Sigmoid colon (tissue), 7 donors: ENCODE results near the gene TMTC2. TPM values are rescaled to one million over a fixed set of nuclear protein-coding genes. Genes with fewer than 3 reads are reported as not detected.

Experiments used
- DNase-seq: peaks from one replicate; pipeline ENCODE4 v3.0.0-alpha.2; 2019
- H3K27ac ChIP-seq, 4 donors: fragments of 200-600 bp; sonication (generic); one replicate each; pipeline ENCODE4 v1.5.1; 2016 to 2019; ENCODE audit warnings: mild to moderate bottlenecking in 1 of 4
- H3K27me3 ChIP-seq, 3 donors: fragments of 200-600 bp; sonication (generic); one replicate each; pipeline ENCODE4 v1.5.1; 2019; ENCODE audit warnings: mild to moderate bottlenecking in 1 of 3
- H3K36me3 ChIP-seq, 4 donors: fragments of 200-600 bp; sonication (generic); one replicate each; pipeline ENCODE4 v1.5.1; 2016 to 2019
- H3K4me1 ChIP-seq, 4 donors: fragments of 200-600 bp; sonication (generic); one replicate each; pipeline ENCODE4 v1.5.1; 2017 to 2019
- H3K4me3 ChIP-seq, 4 donors: fragments of 200-600 bp; sonication (generic); one replicate each; pipeline ENCODE4 v1.5.1; 2017 to 2019; ENCODE audit warnings: mild to moderate bottlenecking in 2 of 4, moderate library complexity in 1 of 4
- H3K9me3 ChIP-seq, 4 donors: fragments of 200-600 bp in 3 of 4; sonication (generic) in 3 of 4; one replicate each; pipeline versions ENCODE4 v1.5.1 to v1.6.1; 2013 to 2019
- CTCF ChIP-seq, 4 experiments: fragments of 450-650 bp in 3 of 4; fragments of 200-600 bp in 1 of 4; IDR thresholded peaks; one replicate each; pipeline ENCODE4 v1.5.1; 2016 to 2019; ENCODE audit warnings: antibody characterized with exemption in 4 of 4, mild to moderate bottlenecking in 3 of 4, moderate library complexity in 2 of 4
- EP300 ChIP-seq, 4 donors: sonication (generic); formaldehyde crosslinking; IDR thresholded peaks; one replicate each; pipeline ENCODE4 v1.6.1; 2017; ENCODE audit warnings: antibody characterized with exemption in 4 of 4
- POLR2A ChIP-seq, 2 donors: fragments of 450-650 bp; IDR thresholded peaks; one replicate each; pipeline ENCODE4 v1.6.1; 2016; ENCODE audit warnings: antibody characterized with exemption in 2 of 2, mild to moderate bottlenecking in 2 of 2, moderate library complexity in 2 of 2
- POLR2AphosphoS5 ChIP-seq, 4 donors: sonication (generic); formaldehyde crosslinking; IDR thresholded peaks; one replicate each; pipeline ENCODE4 v1.6.1; 2017; ENCODE audit warnings: antibody characterized with exemption in 4 of 4
- WGBS, 2 donors: extraction: QIAGEN DNeasy Blood & Tissue Kit; methylation state at CpG; one replicate each; pipeline ENCODE4 v1.1.7; 2013; 5-methylcytosine and 5-hydroxymethylcytosine counted together
- intact Hi-C: fragments of 100-400 bp; cut with DNase I; formaldehyde crosslinking; loops from one replicate; pipeline ENCODE4 v1.15.1; 2023
- polyA plus RNA-seq, 3 donors: library from polyadenylated mRNA; stranded (reverse); fragments of 200-250 nt; gene quantifications; one replicate each; pipeline ENCODE4 v1.2.3, GENCODE V29; 2013
- total RNA-seq, 4 donors: library from RNA; depleted of rRNA; stranded (reverse); fragments of >200 nt; gene quantifications; one replicate each; pipeline ENCODE4 v1.1.0, GENCODE V29; 2016
- donor health status: healthy with polysubstance abuse.
- donor health status: Bipolar disorder and iron deficiency.
- donor health status: healthy.

The TMTC2 gene
- total and polyA plus RNA-seq, 7 donors = 1.2 to 74.4 (median 61.2) TPM

GRCh38 chr12:82880442-82880901 lies 193.8 kb downstream of the TMTC2 start:
- H3K4me3 ChIP-seq = no peak overlapping the region
- peaks cover 0 to 4% (median 0%) of the 10 kb centered on the region in 4 donors for H3K36me3 ChIP-seq
- H3K27ac ChIP-seq = peak overlapping the region in 3 of 4 donors; percentile 6 to 60 (median 57)
- no peak for DNase-seq
- no peaks in the 10 kb centered on the region for H3K27me3 ChIP-seq
- no peaks in the 10 kb centered on the region for H3K9me3 ChIP-seq
- 59 to 67% methylated on average over 5 of the region's 5 CpGs for WGBS, 2 donors
- TF ChIP-seq POLR2AphosphoS5 (IDR thresholded peaks at IDR 0.05) (no peak), EP300 (IDR thresholded peaks at IDR 0.05) (no peak), CTCF (IDR thresholded peaks at IDR 0.05) (no peak), POLR2A (IDR thresholded peaks at IDR 0.05) (no peak)
- peaks cover 0 to 24% (median 19%) of the 10 kb centered on the region in 4 donors for H3K4me1 ChIP-seq
- intact Hi-C loops = no loop called here

GRCh38 chr12:82883394-82884355 lies 197.0 kb downstream of the TMTC2 start:
- no peak overlapping the region for H3K27ac ChIP-seq
- H3K27me3 ChIP-seq = no peaks in the 10 kb centered on the region
- no peaks in the 10 kb centered on the region for H3K9me3 ChIP-seq
- H3K4me1 ChIP-seq = peaks cover 0 to 29% (median 18%) of the 10 kb centered on the region in 4 donors
- no peak overlapping the region for H3K4me3 ChIP-seq
- WGBS, 2 donors = 87 to 88% methylated on average over 8 of the region's 8 CpGs
- peaks cover 0 to 4% (median 0%) of the 10 kb centered on the region in 4 donors for H3K36me3 ChIP-seq
- no peak for TF ChIP-seq POLR2A (IDR thresholded peaks at IDR 0.05)
- TF ChIP-seq EP300 (IDR thresholded peaks at IDR 0.05) = no peak
- TF ChIP-seq CTCF (IDR thresholded peaks at IDR 0.05) = no peak
- no peak for TF ChIP-seq POLR2AphosphoS5 (IDR thresholded peaks at IDR 0.05)
- intact Hi-C loops = no loop called here
- DNase-seq = no peak

- Histone ChIP-seq H3K9me3 (no peaks in the 10 kb centered on the region), H3K4me3 (no peak overlapping the region), H3K27me3 (no peaks in the 10 kb centered on the region), H3K27ac (no peak overlapping the region), H3K4me1 (peaks cover 0 to 11% (median 2%) of the 10 kb centered on the region in 4 donors), H3K36me3 (peaks cover 0 to 4% (median 0%) of the 10 kb centered on the region in 4 donors)
- TF ChIP-seq EP300 (IDR thresholded peaks at IDR 0.05) = no peak
- no peak for TF ChIP-seq POLR2A (IDR thresholded peaks at IDR 0.05)
- no peak for TF ChIP-seq POLR2AphosphoS5 (IDR thresholded peaks at IDR 0.05)
- TF ChIP-seq CTCF (IDR thresholded peaks at IDR 0.05) = no peak
- no peak for DNase-seq
- 68 to 83% methylated on average over 2 of the region's 2 CpGs for WGBS, 2 donors
- intact Hi-C loops = no loop called here
Observed at GRCh38 chr12:82886671-82887340, 200.1 kb downstream of the TMTC2 start.

- Histone ChIP-seq H3K27ac (no peak overlapping the region), H3K4me3 (no peak overlapping the region), H3K4me1 (peaks cover 0 to 10% (median 9%) of the 10 kb centered on the region in 4 donors), H3K36me3 (peaks cover 0 to 10% (median 0%) of the 10 kb centered on the region in 4 donors), H3K27me3 (no peaks in the 10 kb centered on the region), H3K9me3 (no peaks in the 10 kb centered on the region)
- intact Hi-C loops = no loop called here
- 68 to 80% methylated on average over 5 of the region's 5 CpGs for WGBS, 2 donors
- no peak for DNase-seq
- TF ChIP-seq POLR2A (IDR thresholded peaks at IDR 0.05) (no peak), CTCF (IDR thresholded peaks at IDR 0.05) (no peak), EP300 (IDR thresholded peaks at IDR 0.05) (no peak), POLR2AphosphoS5 (IDR thresholded peaks at IDR 0.05) (no peak)
Observed at GRCh38 chr12:82893896-82894295, 207.2 kb downstream of the TMTC2 start.
